Neutrophil (primary cell): ENCODE measurements around the gene CXCL1.

Experiments used
- H3K27ac ChIP-seq: fragments of 200-600 bp; sonication (generic); 2 replicates; pipeline ENCODE4 v1.5.1; 2016; ENCODE audit warnings: mild to moderate bottlenecking, moderate library complexity
- H3K27me3 ChIP-seq: fragments of 200-600 bp; sonication (generic); 2 replicates; pipeline ENCODE4 v1.6.0; 2016; ENCODE audit warnings: mild to moderate bottlenecking
- H3K36me3 ChIP-seq: fragments of 200-600 bp; sonication (generic); 2 replicates; pipeline ENCODE4 v1.5.1; 2017
- H3K4me1 ChIP-seq, 2 experiments: fragments of 200-600 bp in 1 of 2; sonication (generic) in 1 of 2; 1 replicate in 1 of 2; 2 replicates in 1 of 2; pipeline versions ENCODE4 v1.5.1 to v1.6.1; 2013 to 2016; ENCODE audit warnings: low read depth in 1 of 2, low read length in 1 of 2, mild to moderate bottlenecking in 1 of 2, moderate library complexity in 1 of 2; ENCODE audit not compliant: control insufficient read depth in 1 of 2, insufficient read depth in 1 of 2
- H3K4me3 ChIP-seq, 2 experiments: fragments of 200-600 bp in 1 of 2; sonication (generic) in 1 of 2; 1 replicate in 1 of 2; 2 replicates in 1 of 2; pipeline ENCODE4 v1.5.1; 2013 to 2016; ENCODE audit warnings: low read depth in 1 of 2, low read length in 1 of 2, mild to moderate bottlenecking in 1 of 2, moderate library complexity in 1 of 2
- H3K9me3 ChIP-seq: fragments of 200-600 bp; sonication (generic); 2 replicates; pipeline ENCODE4 v1.5.1; 2016
- CTCF ChIP-seq: fragments of 200-600 bp; sonication (generic); IDR thresholded peaks from 2 replicates; pipeline ENCODE4 v1.5.1; 2016; ENCODE audit warnings: antibody characterized with exemption

Gene CXCL1

GRCh38 chr4:73828956-73829355 is 40.2 kb upstream of the CXCL1 start:
- Histone ChIP-seq H3K4me3 (peak overlapping the region in 1 of 2 experiments; percentile 7), H3K36me3 (no peaks in the 10 kb centered on the region), H3K27ac (peak overlapping the region; percentile 73), H3K27me3 (no peaks in the 10 kb centered on the region), H3K4me1 (peaks cover 66 to 87% of the 10 kb centered on the region in 2 experiments), H3K9me3 (no peaks in the 10 kb centered on the region)
- no peak for TF ChIP-seq CTCF

GRCh38 chr4:73831569-73831968 is 37.6 kb upstream of the CXCL1 start:
- H3K27ac ChIP-seq = peak overlapping the region; percentile 90
- H3K36me3 ChIP-seq = no peaks in the 10 kb centered on the region
- H3K4me3 ChIP-seq = no peak overlapping the region
- no peaks in the 10 kb centered on the region for H3K27me3 ChIP-seq
- no peak for TF ChIP-seq CTCF
- no peaks in the 10 kb centered on the region for H3K9me3 ChIP-seq
- peaks cover 48 to 68% of the 10 kb centered on the region in 2 experiments for H3K4me1 ChIP-seq

- Histone ChIP-seq H3K4me1 (peaks cover 54 to 66% of the 10 kb centered on the region in 2 experiments), H3K9me3 (no peaks in the 10 kb centered on the region), H3K27me3 (no peaks in the 10 kb centered on the region), H3K36me3 (no peaks in the 10 kb centered on the region), H3K4me3 (no peak overlapping the region), H3K27ac (peak overlapping the region; percentile 90)
- TF ChIP-seq CTCF = no peak
Observed at GRCh38 chr4:73832651-73833237, 36.4 kb upstream of the CXCL1 start.

GRCh38 chr4:73836373-73837279 is 32.6 kb upstream of the CXCL1 start, which contains the start of gene CXCL6:
CXCL6 (plus strand) TSS chr4:73836678; CDS start chr4:73836751, 73 bp downstream.
- H3K4me1 ChIP-seq = peaks cover 47 to 48% of the 10 kb centered on the region in 2 experiments
- H3K27me3 ChIP-seq = no peaks in the 10 kb centered on the region
- peak within 1 kb of the TSS; percentile 64 to 70 for H3K4me3 ChIP-seq
- H3K9me3 ChIP-seq = no peaks in the 10 kb centered on the region
- H3K27ac ChIP-seq = peak within 1 kb of the TSS; percentile 99
- TF ChIP-seq CTCF = peak; percentile 17
- H3K36me3 ChIP-seq = no peaks in the 10 kb centered on the region

GRCh38 chr4:73839071-73839470 is 30.1 kb upstream of the CXCL1 start:
- Histone ChIP-seq H3K4me3 (no peak overlapping the region), H3K27ac (peak overlapping the region; percentile 99), H3K9me3 (no peaks in the 10 kb centered on the region), H3K36me3 (no peaks in the 10 kb centered on the region), H3K27me3 (no peaks in the 10 kb centered on the region), H3K4me1 (peaks cover 44 to 49% of the 10 kb centered on the region in 2 experiments)
- TF ChIP-seq CTCF = no peak
